NCI-H345 (cell line): ENCODE results near the gene MAP4.

Experiments used
- DNase-seq: peaks from one replicate; lab custom pipeline; 2025; lab: John Stamatoyannopoulos, UW

The MAP4 gene

GRCh38 chr3:47863391-47864128 is 152.7 kb downstream of the MAP4 start:
- no peak for DNase-seq

- DNase-seq = no peak
These were observed 156.1 kb downstream of the MAP4 start for GRCh38 chr3:47859956-47860605.

GRCh38 chr3:47857151-47857550 is 159.1 kb downstream of the MAP4 start:
- DNase-seq = no peak

- DNase-seq = no peak
These were observed 159.5 kb downstream of the MAP4 start for GRCh38 chr3:47856669-47857068.

- no peak for DNase-seq
These were observed 160.5 kb downstream of the MAP4 start for GRCh38 chr3:47855461-47856383.

- no peak for DNase-seq
These were observed 161.3 kb downstream of the MAP4 start for GRCh38 chr3:47854720-47855455.

GRCh38 chr3:47854267-47854666 is 161.9 kb downstream of the MAP4 start:
- no peak for DNase-seq

- no peak for DNase-seq
These were observed 163.3 kb downstream of the MAP4 start for GRCh38 chr3:47852604-47853602.

GRCh38 chr3:47851888-47852603 is 164.2 kb downstream of the MAP4 start:
- DNase-seq = no peak

GRCh38 chr3:47850564-47851410 is 165.4 kb downstream of the MAP4 start:
- no peak for DNase-seq

GRCh38 chr3:47849699-47850563 is 166.3 kb downstream of the MAP4 start:
- DNase-seq = no peak

- no peak for DNase-seq
These were observed 167.0 kb downstream of the MAP4 start for GRCh38 chr3:47849186-47849698.

GRCh38 chr3:47848599-47849117 is 167.6 kb downstream of the MAP4 start:
- no peak for DNase-seq

- DNase-seq = no peak
These were observed 168.3 kb downstream of the MAP4 start for GRCh38 chr3:47847801-47848518.

GRCh38 chr3:47847260-47847659 is 169.0 kb downstream of the MAP4 start:
- DNase-seq = no peak

- no peak for DNase-seq
These were observed 169.4 kb downstream of the MAP4 start for GRCh38 chr3:47846880-47847248.
